Loucy (cell line): ENCODE results near the gene WDR6.

ENCODE experiments used
- H2AFZ ChIP-seq: fragments of 200-600 bp; sonication (generic); 2 replicates; pipeline ENCODE4 v1.6.0; 2016; ENCODE audit warnings: antibody characterized with exemption, mild to moderate bottlenecking, low read length, moderate library complexity
- H3F3A ChIP-seq: fragments of 200-600 bp; 2 replicates; pipeline ENCODE4 v1.6.0; 2016; ENCODE audit warnings: antibody characterized with exemption, low read depth, mild to moderate bottlenecking
- H3K27me3 ChIP-seq: fragments of 200-600 bp; sonication (generic); 2 replicates; pipeline ENCODE4 v1.6.1; 2014; ENCODE audit warnings: low read length, mild to moderate bottlenecking; ENCODE audit not compliant: insufficient read depth, poor library complexity, severe bottlenecking
- H3K36me3 ChIP-seq: fragments of 200-600 bp; sonication (generic); 2 replicates; pipeline ENCODE4 v1.6.1; 2016; ENCODE audit warnings: low read length; ENCODE audit not compliant: insufficient read depth
- H3K4me1 ChIP-seq: fragments of 200-600 bp; sonication (generic); 2 replicates; pipeline ENCODE4 v1.5.1; 2014; ENCODE audit warnings: low read length, mild to moderate bottlenecking; ENCODE audit not compliant: insufficient read depth, poor library complexity, severe bottlenecking
- H3K4me2 ChIP-seq: fragments of 200-600 bp; sonication (generic); 2 replicates; pipeline ENCODE4 v1.6.0; 2014; ENCODE audit warnings: antibody characterized with exemption, low read length, low read depth, mild to moderate bottlenecking; ENCODE audit not compliant: poor library complexity, severe bottlenecking
- H3K4me3 ChIP-seq: fragments of 200-600 bp; sonication (generic); 2 replicates; pipeline ENCODE4 v1.5.1; 2014; ENCODE audit warnings: low read length, mild to moderate bottlenecking, mixed read lengths; ENCODE audit not compliant: poor library complexity, severe bottlenecking
- H3K79me2 ChIP-seq: fragments of 200-600 bp; sonication (generic); 2 replicates; pipeline ENCODE4 v1.6.1; 2014; ENCODE audit warnings: low read length; ENCODE audit not compliant: insufficient read depth
- H3K9ac ChIP-seq: fragments of 200-600 bp; sonication (generic); 2 replicates; pipeline ENCODE4 v1.6.0; 2014; ENCODE audit warnings: mild to moderate bottlenecking, low read depth, low read length, moderate library complexity; ENCODE audit not compliant: poor library complexity, severe bottlenecking
- H3K9me2 ChIP-seq: fragments of 200-600 bp; sonication (generic); replicated peaks from 2 replicates; pipeline ENCODE4 v1.6.1; 2016; ENCODE audit warnings: low read depth, low read length, mixed read lengths
- H3K9me3 ChIP-seq: fragments of 200-600 bp; sonication (generic); 2 replicates; pipeline ENCODE4 v1.6.1; 2014; ENCODE audit warnings: mild to moderate bottlenecking, antibody characterized with exemption, low read length, low read depth; ENCODE audit not compliant: insufficient read depth
- H4K20me1 ChIP-seq: fragments of 200-600 bp; sonication (generic); 2 replicates; pipeline ENCODE4 v1.6.0; 2014; ENCODE audit warnings: antibody characterized with exemption, low read length, mild to moderate bottlenecking; ENCODE audit not compliant: insufficient read depth, poor library complexity, severe bottlenecking
- EZH2phosphoT487 ChIP-seq: fragments of 200-600 bp; IDR thresholded peaks from 2 replicates; pipeline ENCODE4 v1.6.1; 2018; ENCODE audit warnings: antibody characterized with exemption, mild to moderate bottlenecking, moderate library complexity, borderline replicate concordance
- TF ChIP-seq, protein P1 (sequence below): fragments of 200-600 bp; sonication (generic); conservative IDR thresholded peaks from 2 replicates; pipeline ENCODE4 v1.5.1; 2014; ENCODE audit warnings: mild to moderate bottlenecking, antibody characterized with exemption, low read length

WDR6 gene

GRCh38 chr3:49005303-49005680, 1.9 kb upstream of the WDR6 start:
- H3K27me3 ChIP-seq: no peaks in the 10 kb centered on the region
- H3K36me3 ChIP-seq: no peaks in the 10 kb centered on the region
- no peak overlapping the region for H3K9ac ChIP-seq
- H3K9me2 ChIP-seq: no peaks in the 10 kb centered on the region
- H3K4me2 ChIP-seq: no peak overlapping the region
- no peak overlapping the region for H2AFZ ChIP-seq
- TF ChIP-seq, protein P1, sequence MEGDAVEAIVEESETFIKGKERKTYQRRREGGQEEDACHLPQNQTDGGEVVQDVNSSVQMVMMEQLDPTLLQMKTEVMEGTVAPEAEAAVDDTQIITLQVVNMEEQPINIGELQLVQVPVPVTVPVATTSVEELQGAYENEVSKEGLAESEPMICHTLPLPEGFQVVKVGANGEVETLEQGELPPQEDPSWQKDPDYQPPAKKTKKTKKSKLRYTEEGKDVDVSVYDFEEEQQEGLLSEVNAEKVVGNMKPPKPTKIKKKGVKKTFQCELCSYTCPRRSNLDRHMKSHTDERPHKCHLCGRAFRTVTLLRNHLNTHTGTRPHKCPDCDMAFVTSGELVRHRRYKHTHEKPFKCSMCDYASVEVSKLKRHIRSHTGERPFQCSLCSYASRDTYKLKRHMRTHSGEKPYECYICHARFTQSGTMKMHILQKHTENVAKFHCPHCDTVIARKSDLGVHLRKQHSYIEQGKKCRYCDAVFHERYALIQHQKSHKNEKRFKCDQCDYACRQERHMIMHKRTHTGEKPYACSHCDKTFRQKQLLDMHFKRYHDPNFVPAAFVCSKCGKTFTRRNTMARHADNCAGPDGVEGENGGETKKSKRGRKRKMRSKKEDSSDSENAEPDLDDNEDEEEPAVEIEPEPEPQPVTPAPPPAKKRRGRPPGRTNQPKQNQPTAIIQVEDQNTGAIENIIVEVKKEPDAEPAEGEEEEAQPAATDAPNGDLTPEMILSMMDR: no peak
- no peak for TF ChIP-seq EZH2phosphoT487
- peaks cover 38% of the 10 kb centered on the region for H3K79me2 ChIP-seq
- H3F3A ChIP-seq: no peaks in the 10 kb centered on the region
- no peaks in the 10 kb centered on the region for H3K9me3 ChIP-seq
- H4K20me1 ChIP-seq: peaks cover 21% of the 10 kb centered on the region
- peaks cover 14% of the 10 kb centered on the region for H3K4me1 ChIP-seq
- H3K4me3 ChIP-seq: no peak overlapping the region

DNA sequence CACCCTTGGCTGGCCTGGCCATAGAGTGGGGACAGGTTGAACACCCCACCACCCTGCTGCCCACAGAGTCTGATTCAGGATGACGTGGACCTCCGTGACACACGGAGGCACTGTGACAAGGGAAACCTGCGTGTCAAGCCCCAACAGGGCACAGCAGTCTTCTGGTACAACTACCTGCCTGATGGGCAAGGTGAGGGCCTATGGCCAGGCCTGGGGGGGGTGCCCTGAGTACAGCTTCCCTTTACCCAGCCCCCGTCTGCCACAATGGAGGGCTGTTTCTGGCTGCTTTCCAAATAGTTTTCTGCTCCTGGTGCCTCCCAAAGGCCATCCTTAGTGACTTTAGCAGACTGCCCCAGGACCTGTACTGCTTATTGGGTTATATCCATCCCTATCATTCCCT, 1.2 kb upstream of the WDR6 start:
- H3K9ac ChIP-seq: peak overlapping the region; percentile 100
- peak overlapping the region; percentile 86 for H3K4me3 ChIP-seq
- no peak for TF ChIP-seq EZH2phosphoT487
- TF ChIP-seq, protein P1: no peak
- no peak overlapping the region for H2AFZ ChIP-seq
- peak overlapping the region; percentile 82 for H3K4me2 ChIP-seq
- H3K79me2 ChIP-seq: peaks cover 45% of the 10 kb centered on the region
- H3K27me3 ChIP-seq: no peaks in the 10 kb centered on the region
- H3K9me2 ChIP-seq: no peaks in the 10 kb centered on the region
- H3K4me1 ChIP-seq: peaks cover 14% of the 10 kb centered on the region
- H4K20me1 ChIP-seq: peaks cover 22% of the 10 kb centered on the region
- no peaks in the 10 kb centered on the region for H3K36me3 ChIP-seq
- H3F3A ChIP-seq: no peaks in the 10 kb centered on the region
- no peaks in the 10 kb centered on the region for H3K9me3 ChIP-seq

GRCh38 chr3:49006408-49007067, 653 bp upstream of the WDR6 start:
- peak overlapping the region; percentile 51; the same call in 1 of the 2 replicates for H2AFZ ChIP-seq
- H3K9me2 ChIP-seq: no peaks in the 10 kb centered on the region
- peaks cover 14% of the 10 kb centered on the region for H3K4me1 ChIP-seq
- peaks cover 2% of the 10 kb centered on the region; the same call in 1 of the 2 replicates for H3K36me3 ChIP-seq
- H3K27me3 ChIP-seq: no peaks in the 10 kb centered on the region
- H3K9me3 ChIP-seq: no peaks in the 10 kb centered on the region
- H3K4me2 ChIP-seq: peak overlapping the region; percentile 82
- H3F3A ChIP-seq: no peaks in the 10 kb centered on the region
- TF ChIP-seq, protein P1: no peak
- no peak for TF ChIP-seq EZH2phosphoT487
- peak overlapping the region; percentile 100 for H3K9ac ChIP-seq
- peaks cover 50% of the 10 kb centered on the region for H3K79me2 ChIP-seq
- H3K4me3 ChIP-seq: peak overlapping the region; percentile 86
- H4K20me1 ChIP-seq: peaks cover 26% of the 10 kb centered on the region
